NCI-H1417 treated with DMSO at 0.1 percent for 48 hours (cell line): Measurements from ENCODE around the gene HORMAD2.

Experiments used
- DNase-seq: peaks from one replicate; lab custom pipeline; 2025; lab: John Stamatoyannopoulos, UW

HORMAD2 gene

GRCh38 chr22:30167734-30168133 is 87.5 kb downstream of the HORMAD2 start:
- no peak for DNase-seq

GRCh38 chr22:30169002-30169401 is 88.7 kb downstream of the HORMAD2 start:
- no peak for DNase-seq

GRCh38 chr22:30170129-30170528 is 89.9 kb downstream of the HORMAD2 start:
- DNase-seq = no peak

GRCh38 chr22:30171008-30171407 is 90.7 kb downstream of the HORMAD2 start:
- DNase-seq = no peak

- no peak for DNase-seq
These were observed 95.5 kb downstream of the HORMAD2 start for GRCh38 chr22:30175690-30176288.

GRCh38 chr22:30176431-30176830 is 96.2 kb downstream of the HORMAD2 start:
- DNase-seq = no peak

GRCh38 chr22:30178181-30179126 is 98.2 kb downstream of the HORMAD2 start:
- no peak for DNase-seq

- DNase-seq = no peak
These were observed 100.4 kb downstream of the HORMAD2 start for GRCh38 chr22:30180616-30181015.

GRCh38 chr22:30181459-30182349 is 101.4 kb downstream of the HORMAD2 start:
- DNase-seq = no peak

- no peak for DNase-seq
These were observed 102.1 kb downstream of the HORMAD2 start for GRCh38 chr22:30182350-30182745.

GRCh38 chr22:30182815-30183214 is 102.6 kb downstream of the HORMAD2 start:
- DNase-seq = no peak

- DNase-seq = no peak
These were observed 103.0 kb downstream of the HORMAD2 start for GRCh38 chr22:30183271-30183670.

GRCh38 chr22:30183861-30184278 is 103.6 kb downstream of the HORMAD2 start:
- DNase-seq = no peak

- no peak for DNase-seq
These were observed 104.9 kb downstream of the HORMAD2 start for GRCh38 chr22:30185129-30185528.

- no peak for DNase-seq
These were observed 105.3 kb downstream of the HORMAD2 start for GRCh38 chr22:30185549-30185948.

- DNase-seq = no peak
These were observed 105.8 kb downstream of the HORMAD2 start for GRCh38 chr22:30186041-30186440.

GRCh38 chr22:30186510-30186909 is 106.2 kb downstream of the HORMAD2 start:
- DNase-seq = no peak

GRCh38 chr22:30187094-30187493 is 106.8 kb downstream of the HORMAD2 start:
- no peak for DNase-seq

- DNase-seq = no peak
These were observed 107.5 kb downstream of the HORMAD2 start for GRCh38 chr22:30187529-30188407.

- DNase-seq = no peak
These were observed 108.6 kb downstream of the HORMAD2 start for GRCh38 chr22:30188911-30189310.

GRCh38 chr22:30190574-30190973 is 110.3 kb downstream of the HORMAD2 start:
- DNase-seq = no peak
